Keratinocyte (primary cell): ENCODE data around the gene TPM2. TPM values are rescaled to one million over a fixed set of nuclear protein-coding genes. Genes with fewer than 3 reads are reported as not detected.
A peak's percentile ranks its signal among the peaks of the same experiment; 100 is the strongest.

ENCODE experiments used
- DNase-seq: peaks from one replicate; pipeline ENCODE4 v3.0.0-alpha.2; 2011; ENCODE audit warnings: low read depth, missing footprints, low spot score
- FAIRE-seq: peaks from 2 replicates; lab custom pipeline; 2011; peaks lifted over from hg19 to GRCh38; lab: Jason Lieb, UNC
- H2AFZ ChIP-seq: 2 replicates; pipeline ENCODE4 v1.6.0; 2012; ENCODE audit warnings: low read length, control low read depth, inconsistent platforms; ENCODE audit not compliant: control insufficient read depth
- H3K27ac ChIP-seq: 2 replicates; pipeline ENCODE4 v1.5.1; 2011; ENCODE audit warnings: low read length; ENCODE audit not compliant: control insufficient read depth, insufficient read depth
- H3K27me3 ChIP-seq: 3 replicates; pipeline ENCODE4 v1.6.0; 2011; ENCODE audit warnings: low read length; ENCODE audit not compliant: control insufficient read depth, insufficient read depth; ENCODE audit errors: extremely low read depth
- H3K36me3 ChIP-seq, 2 experiments: 2 replicates in 1 of 2; 3 replicates in 1 of 2; pipeline ENCODE4 v1.5.1; 2011; ENCODE audit warnings: low read length in 2 of 2, mild to moderate bottlenecking in 1 of 2; ENCODE audit not compliant: control insufficient read depth in 2 of 2, insufficient read depth in 2 of 2; ENCODE audit errors: extremely low read depth in 1 of 2
- H3K4me1 ChIP-seq: 3 replicates; pipeline ENCODE4 v1.5.1; 2011; ENCODE audit warnings: low read length; ENCODE audit not compliant: control insufficient read depth, insufficient read depth; ENCODE audit errors: extremely low read depth
- H3K4me2 ChIP-seq: 3 replicates; pipeline ENCODE4 v1.6.0; 2011; ENCODE audit warnings: low read depth, low read length; ENCODE audit not compliant: control insufficient read depth, insufficient read depth; ENCODE audit errors: extremely low read depth
- H3K4me3 ChIP-seq, 3 experiments: fragments of 200-600 bp in 1 of 3; sonication (generic) in 1 of 3; 2 replicates in 2 of 3; 3 replicates in 1 of 3; pipeline ENCODE4 v1.5.1; 2011 to 2016; ENCODE audit warnings: low read length in 3 of 3, mild to moderate bottlenecking in 3 of 3, control low read depth in 2 of 3, inconsistent platforms in 1 of 3, low read depth in 1 of 3, mixed read lengths in 1 of 3, mixed run types in 1 of 3, moderate library complexity in 1 of 3; ENCODE audit not compliant: control insufficient read depth in 2 of 3, insufficient read depth in 2 of 3; ENCODE audit errors: extremely low read depth in 1 of 3
- H3K79me2 ChIP-seq: 2 replicates; pipeline ENCODE4 v1.6.0; 2012; ENCODE audit warnings: low read length; ENCODE audit not compliant: control insufficient read depth, insufficient read depth
- H3K9ac ChIP-seq: 3 replicates; pipeline ENCODE4 v1.6.0; 2011; ENCODE audit warnings: low read length; ENCODE audit not compliant: control insufficient read depth, insufficient read depth; ENCODE audit errors: extremely low read depth
- H3K9me1 ChIP-seq: 3 replicates; pipeline ENCODE4 v1.6.0; 2011; ENCODE audit warnings: low read length; ENCODE audit not compliant: control insufficient read depth, insufficient read depth; ENCODE audit errors: extremely low read depth
- H3K9me3 ChIP-seq: 2 replicates; pipeline ENCODE4 v1.5.1; 2012; ENCODE audit warnings: low read depth, low read length; ENCODE audit not compliant: control insufficient read depth
- H4K20me1 ChIP-seq: 3 replicates; pipeline ENCODE4 v1.6.0; 2011; ENCODE audit warnings: low read length; ENCODE audit not compliant: control insufficient read depth, insufficient read depth; ENCODE audit errors: extremely low read depth
- CTCF ChIP-seq, 3 experiments: IDR thresholded peaks in 1 of 3; conservative IDR thresholded peaks in 1 of 3; optimal IDR thresholded peaks in 1 of 3; 2 replicates in 2 of 3; 3 replicates in 1 of 3; pipeline versions ENCODE3 to v1.5.1; 2011; ENCODE audit warnings: low read length in 3 of 3, mild to moderate bottlenecking in 3 of 3, moderate library complexity in 2 of 3, control low read depth in 1 of 3, inconsistent platforms in 1 of 3; ENCODE audit not compliant: insufficient read depth in 2 of 3; ENCODE audit errors: extremely low read depth in 1 of 3
- EZH2 ChIP-seq: IDR thresholded peaks from one replicate; pipeline ENCODE4 v1.6.1; 2012; ENCODE audit warnings: inconsistent platforms, mild to moderate bottlenecking, low read length, moderate library complexity
- dilution Hi-C: fragments of 300-500 bp; cut with MboI; formaldehyde crosslinking; loops from one replicate; pipeline ENCODE4 v1.7.0; 2020; ENCODE audit warnings: low sequenced_read_pairs; ENCODE audit not compliant: extremely low pct_ligation_motif_present
- polyA minus RNA-seq, 3 experiments: library from RNA; depleted of rRNA, polyadenylated mRNA; stranded (reverse); fragments of >200 nt; gene quantifications; 1 replicate in 1 of 3; 2 replicates in 1 of 3; 3 replicates in 1 of 3; pipeline ENCODE4 v1.2.3, GENCODE V29; 2011
- polyA plus RNA-seq, 5 experiments: library from polyadenylated mRNA; depleted of rRNA in 3 of 5; stranded (reverse) in 3 of 5; stranded (forward) in 1 of 5; unstranded in 1 of 5; fragments of >200 nt; gene quantifications; 1 replicate in 1 of 5; 2 replicates in 3 of 5; 3 replicates in 1 of 5; pipeline versions ENCODE4 v1.2.1 to v1.2.3, GENCODE V29; 2011 to 2012; ENCODE audit warnings: missing spikeins in 2 of 5, low read depth in 1 of 5, low replicate concordance in 1 of 5

TPM2 gene
- polyA plus RNA-seq = 30.1 to 67.0 TPM (median 53.1 TPM) in 3 replicates
- polyA plus RNA-seq (2011; ENCODE audit: low read depth) = 7.8 TPM
- polyA plus RNA-seq (2011; cell fraction: cytosol; rRNA removed) = 26.6 and 76.0 TPM in 2 replicates
- polyA plus RNA-seq (2011; cell fraction: nucleus; rRNA removed) = 95.7 and 110 TPM in 2 replicates
- polyA plus RNA-seq (2012; ENCODE audit: low replicate concordance) = 4.1 and 45.7 TPM in 2 replicates
- polyA minus RNA-seq = 4.1 to 14.7 TPM (median 7.4 TPM) in 3 replicates
- polyA minus RNA-seq (2011; cell fraction: cytosol; rRNA and poly(A)+ RNA removed) = 34.1 TPM
- polyA minus RNA-seq (2011; cell fraction: nucleus; rRNA and poly(A)+ RNA removed) = 8.2 and 12.3 TPM in 2 replicates

DNA sequence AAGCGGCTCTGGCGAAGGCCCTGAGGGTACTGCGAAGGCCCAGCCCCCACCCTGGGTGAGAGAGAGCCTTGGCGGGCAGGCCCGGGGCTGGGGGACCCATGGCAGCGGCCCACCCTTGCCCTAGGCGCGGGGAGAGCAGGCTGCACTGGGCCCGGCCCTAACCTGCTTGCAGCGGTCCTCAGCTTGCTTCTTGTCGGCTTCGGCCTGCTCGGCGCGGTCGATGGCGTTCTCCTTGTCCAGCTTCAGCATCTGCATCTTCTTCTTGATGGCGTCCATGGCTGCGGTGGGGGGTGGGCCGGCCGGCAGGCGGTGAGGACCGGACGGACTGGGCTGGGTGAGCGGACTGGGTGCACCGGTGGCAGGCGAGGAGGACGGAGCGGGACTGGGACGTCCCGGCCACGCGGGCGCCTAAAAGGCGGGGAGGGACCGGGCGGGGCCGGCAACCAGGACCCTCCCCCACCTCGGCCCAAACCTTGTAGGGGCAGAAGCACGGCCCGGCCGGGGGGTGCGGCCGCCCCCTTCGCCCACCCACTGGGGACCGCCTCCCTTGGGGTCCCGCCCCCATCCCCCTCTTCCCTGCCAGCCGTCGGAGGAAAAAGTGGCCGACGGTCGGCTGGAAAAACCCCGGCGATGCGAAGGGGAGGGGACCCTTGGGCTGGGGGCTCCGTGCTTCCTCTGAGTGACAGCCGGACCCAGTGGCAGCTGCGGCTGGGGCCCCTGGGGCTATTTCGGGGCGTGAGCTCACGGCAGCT, at the start of gene TPM2:
Gene TPM2, minus strand, starts transcription at position 384 of the 752 bp plus-strand sequence. Its CDS starts 108 bp downstream, at position 276.
- Histone ChIP-seq H3K4me2 (peak within 1 kb of the TSS; percentile 73), H3K27me3 (no peaks in the 10 kb centered on the region), H3K9ac (peak within 1 kb of the TSS; percentile 61), H3K9me1 (no peaks in the 10 kb centered on the region), H3K4me3 (peak within 1 kb of the TSS; percentile 50 to 72 (median 66)), H3K79me2 (no peaks in the 10 kb centered on the region), H3K4me1 (peaks cover 16% of the 10 kb centered on the region), H3K9me3 (no peaks in the 10 kb centered on the region), H3K27ac (peak within 1 kb of the TSS; percentile 59), H4K20me1 (no peaks in the 10 kb centered on the region), H2AFZ (peak within 1 kb of the TSS; percentile 60), H3K36me3 (peaks cover 0 to 4% of the 10 kb centered on the region in 2 experiments)
- TF ChIP-seq CTCF (optimal IDR thresholded peaks at IDR 0.05 in 1 of 3, IDR thresholded peaks at IDR 0.05 in 1 of 3, conservative IDR thresholded peaks at IDR 0.05 in 1 of 3; ENCODE audit: extremely low read depth in 1 of 3, insufficient read depth in 2 of 3, low read length in 3 of 3) = no peak
- TF ChIP-seq EZH2 = no peak
- DNase-seq = no peak
- dilution Hi-C loops = no loop called here
- no peak for FAIRE-seq

DNA sequence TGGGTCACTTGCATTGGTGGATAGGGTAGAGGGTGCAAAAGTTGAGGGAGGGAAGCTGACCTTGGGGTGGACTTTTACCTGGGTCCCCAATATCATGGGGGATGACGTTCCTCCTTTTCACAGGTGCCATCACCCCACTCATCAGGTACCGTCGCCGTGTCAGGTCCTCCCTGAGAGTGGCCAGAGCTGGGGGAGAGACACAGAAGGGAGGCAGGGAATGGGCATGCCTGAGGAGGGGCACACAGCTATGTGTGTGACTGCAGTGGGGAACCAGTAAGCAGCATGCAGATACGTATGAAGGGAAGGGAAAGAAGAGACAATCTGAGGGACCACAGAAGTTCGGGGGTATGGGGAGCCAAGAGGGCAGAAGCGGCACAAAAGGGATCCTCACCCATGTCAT, 49.2 kb upstream of the TPM2 start:
- FAIRE-seq = no peak

More for the DNA sequence above, 49.2 kb upstream of the TPM2 start:
- H3K4me3 ChIP-seq = no peak overlapping the region
- peaks cover 46 to 62% of the 10 kb centered on the region in 2 experiments for H3K36me3 ChIP-seq
- peaks cover 2% of the 10 kb centered on the region for H3K79me2 ChIP-seq
- DNase-seq = no peak
- H3K27me3 ChIP-seq = no peaks in the 10 kb centered on the region
- H3K9me3 ChIP-seq = no peaks in the 10 kb centered on the region
- peaks cover 4% of the 10 kb centered on the region for H3K4me1 ChIP-seq
- no peaks in the 10 kb centered on the region for H3K9me1 ChIP-seq
- no peak overlapping the region for H2AFZ ChIP-seq
- H3K4me2 ChIP-seq = no peak overlapping the region
- no peaks in the 10 kb centered on the region for H4K20me1 ChIP-seq
- no peak overlapping the region for H3K27ac ChIP-seq
- no peak overlapping the region for H3K9ac ChIP-seq
- no peak for TF ChIP-seq CTCF (optimal IDR thresholded peaks at IDR 0.05 in 1 of 3, IDR thresholded peaks at IDR 0.05 in 1 of 3, conservative IDR thresholded peaks at IDR 0.05 in 1 of 3; ENCODE audit: extremely low read depth in 1 of 3, insufficient read depth in 2 of 3, low read length in 3 of 3)
- TF ChIP-seq EZH2 = no peak
- dilution Hi-C loops = no loop called here
